Adipocyte (in vitro differentiated cells): ENCODE measurements around the gene DMD.

Experiments
- DNase-seq: peaks from one replicate; pipeline ENCODE4 v3.0.0-alpha.2; 2015; ENCODE audit warnings: low read depth
- H3K27me3 ChIP-seq: replicated peaks from 2 replicates; pipeline ENCODE4 v1.7.0; 2013; ENCODE audit warnings: mild to moderate bottlenecking, low read length, moderate library complexity; ENCODE audit not compliant: control insufficient read depth, insufficient read depth
- H3K36me3 ChIP-seq: 2 replicates; pipeline ENCODE4 v1.7.0; 2013; ENCODE audit warnings: low read length, mild to moderate bottlenecking, moderate library complexity; ENCODE audit not compliant: control insufficient read depth, insufficient read depth, severe bottlenecking
- H3K4me1 ChIP-seq: 2 replicates; pipeline ENCODE4 v1.7.0; 2013; ENCODE audit warnings: mild to moderate bottlenecking, low read length, moderate library complexity; ENCODE audit not compliant: control insufficient read depth, insufficient read depth
- H3K4me3 ChIP-seq: 2 replicates; pipeline ENCODE4 v1.7.0; 2013; ENCODE audit warnings: mild to moderate bottlenecking, low read length, moderate library complexity
- H3K9ac ChIP-seq: 2 replicates; pipeline ENCODE4 v1.7.0; 2013; ENCODE audit warnings: mild to moderate bottlenecking, low read length, moderate library complexity
- H3K9me3 ChIP-seq: 2 replicates; pipeline ENCODE4 v1.7.0; 2013; ENCODE audit warnings: mild to moderate bottlenecking, low read length, moderate library complexity; ENCODE audit not compliant: control insufficient read depth

The DMD gene

DNA sequence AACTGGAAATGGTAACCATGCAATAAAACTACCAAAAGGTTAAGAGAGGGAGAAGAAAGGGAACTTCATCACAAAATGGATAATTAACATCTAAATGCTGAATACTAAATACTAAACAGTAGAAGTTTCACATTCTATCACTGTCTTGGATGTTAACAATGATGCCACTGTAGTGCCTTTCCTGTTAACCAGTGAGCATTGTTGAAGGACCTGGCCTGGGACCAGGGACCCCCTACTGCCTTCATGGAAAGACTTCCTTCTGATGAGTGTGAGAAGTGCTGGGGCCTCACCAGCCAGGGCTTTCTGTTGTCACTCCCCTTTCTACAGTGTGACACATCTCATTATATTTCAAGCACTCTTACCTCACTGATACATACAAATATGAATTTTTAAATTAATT lies 1400.2 kb downstream of the DMD start:
- no peaks in the 10 kb centered on the region for H3K36me3 ChIP-seq
- H3K9ac ChIP-seq: no peak overlapping the region
- no peak overlapping the region for H3K4me3 ChIP-seq
- no peaks in the 10 kb centered on the region for H3K4me1 ChIP-seq
- H3K9me3 ChIP-seq: no peaks in the 10 kb centered on the region
- no peaks in the 10 kb centered on the region for H3K27me3 ChIP-seq
- no peak for DNase-seq

DNA sequence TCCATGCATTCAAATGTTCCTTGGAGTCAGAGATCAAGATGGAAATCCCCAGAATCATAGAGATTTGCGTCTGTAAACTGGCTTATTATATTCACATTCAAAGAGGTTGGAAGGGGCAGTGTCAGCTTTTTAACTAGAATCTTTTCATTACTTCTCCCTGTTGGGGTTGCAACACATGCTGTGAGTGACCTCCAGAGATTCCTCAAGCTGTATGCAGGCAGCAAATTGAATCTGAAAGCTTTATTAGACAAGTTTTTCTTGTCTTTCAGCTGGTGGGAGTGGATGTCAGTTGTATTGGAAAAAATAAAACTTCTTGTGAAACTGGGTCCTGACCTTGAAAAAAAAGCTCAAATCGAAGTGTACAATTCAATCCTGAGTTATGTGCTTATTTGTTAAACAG lies 1403.0 kb downstream of the DMD start:
- H3K36me3 ChIP-seq: no peaks in the 10 kb centered on the region
- no peaks in the 10 kb centered on the region for H3K4me1 ChIP-seq
- no peak for DNase-seq
- H3K27me3 ChIP-seq: no peaks in the 10 kb centered on the region
- no peak overlapping the region for H3K9ac ChIP-seq
- H3K4me3 ChIP-seq: no peak overlapping the region
- H3K9me3 ChIP-seq: no peaks in the 10 kb centered on the region

DNA sequence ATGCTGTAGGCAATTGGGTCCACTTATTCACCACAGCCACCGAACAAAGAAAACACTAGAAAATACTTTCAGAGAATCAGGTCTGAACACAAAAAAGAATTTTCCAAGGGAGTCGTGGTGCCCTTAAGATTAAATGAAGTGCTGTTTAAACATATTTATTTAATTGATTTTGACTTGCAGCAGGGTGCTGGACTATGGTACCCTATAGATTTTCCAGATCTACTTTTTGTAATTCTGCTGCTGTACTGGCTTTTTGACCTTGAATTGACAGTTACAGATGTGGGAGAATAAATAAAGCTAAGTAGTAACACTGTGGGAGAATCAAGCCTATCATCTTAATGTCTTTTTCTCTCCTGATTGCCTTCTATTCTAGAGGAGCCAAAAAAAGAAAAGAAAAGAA lies 1404.2 kb downstream of the DMD start:
- no peak for DNase-seq
- Histone ChIP-seq H3K27me3 (no peaks in the 10 kb centered on the region), H3K36me3 (no peaks in the 10 kb centered on the region), H3K4me3 (no peak overlapping the region), H3K9me3 (no peaks in the 10 kb centered on the region), H3K4me1 (no peaks in the 10 kb centered on the region), H3K9ac (no peak overlapping the region)

DNA sequence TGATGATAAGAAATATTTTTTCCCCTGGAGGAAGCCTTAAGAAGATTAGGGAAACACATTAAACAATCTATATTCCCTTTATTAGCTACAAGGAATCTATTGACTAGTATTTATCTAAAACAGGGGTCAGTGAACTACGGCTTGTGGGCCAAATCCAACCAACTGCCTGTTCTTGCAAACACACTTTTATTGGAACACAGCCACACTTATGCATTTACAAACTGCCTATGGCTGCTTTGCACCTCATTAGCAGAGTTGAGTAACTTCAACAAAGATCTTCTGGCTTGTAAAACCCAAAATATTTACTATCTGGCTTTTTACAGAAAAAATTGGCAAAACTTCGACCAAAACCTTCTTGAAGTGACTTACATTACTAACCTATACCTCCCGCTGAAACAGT lies 1405.6 kb downstream of the DMD start:
- Histone ChIP-seq H3K9ac (no peak overlapping the region), H3K4me3 (no peak overlapping the region), H3K36me3 (no peaks in the 10 kb centered on the region), H3K9me3 (no peaks in the 10 kb centered on the region), H3K4me1 (no peaks in the 10 kb centered on the region), H3K27me3 (no peaks in the 10 kb centered on the region)
- DNase-seq: no peak

DNA sequence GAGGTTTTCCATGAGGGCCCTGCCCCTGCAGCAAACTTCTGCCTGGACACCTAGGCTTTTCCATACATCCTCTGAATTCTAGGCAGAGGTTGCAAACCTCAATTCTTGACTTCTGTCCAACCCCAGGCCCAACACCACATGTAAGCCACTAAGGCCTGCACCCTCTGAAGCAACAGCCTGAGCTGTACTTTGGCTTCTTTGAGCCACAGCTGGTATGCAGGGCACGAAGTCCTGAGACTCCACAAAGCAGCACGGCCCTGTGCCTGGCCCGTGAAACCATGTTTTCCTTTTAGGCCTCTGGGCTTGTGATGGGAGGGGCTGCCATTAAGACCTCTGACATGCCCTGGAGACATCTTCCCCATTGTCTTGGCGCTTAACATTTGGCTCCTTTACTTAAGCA lies 1411.1 kb downstream of the DMD start:
- no peak overlapping the region for H3K9ac ChIP-seq
- H3K4me1 ChIP-seq: no peaks in the 10 kb centered on the region
- H3K36me3 ChIP-seq: no peaks in the 10 kb centered on the region
- no peak for DNase-seq
- no peaks in the 10 kb centered on the region for H3K9me3 ChIP-seq
- H3K4me3 ChIP-seq: no peak overlapping the region
- no peaks in the 10 kb centered on the region for H3K27me3 ChIP-seq

DNA sequence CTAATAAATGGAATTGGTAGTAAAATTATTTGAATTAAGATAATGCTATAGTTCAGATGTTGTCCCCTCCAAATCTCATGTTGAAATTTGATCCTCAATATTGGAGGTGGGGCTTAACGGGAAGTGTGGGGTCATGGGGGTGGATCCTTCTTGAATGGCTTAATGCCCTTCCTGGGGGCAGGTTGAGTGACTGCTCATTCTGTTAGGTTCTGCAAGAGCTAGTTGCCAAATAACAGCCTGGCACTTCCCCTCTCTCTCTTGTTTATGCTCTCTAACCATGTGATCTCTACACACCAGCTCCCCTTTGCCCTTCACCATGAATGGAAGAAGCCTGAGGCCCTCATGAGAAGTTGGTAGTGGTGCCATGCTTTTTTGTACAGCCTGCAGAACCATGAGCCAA lies 1414.7 kb downstream of the DMD start:
- H3K9ac ChIP-seq: no peak overlapping the region
- no peak overlapping the region for H3K4me3 ChIP-seq
- H3K9me3 ChIP-seq: no peaks in the 10 kb centered on the region
- H3K4me1 ChIP-seq: no peaks in the 10 kb centered on the region
- DNase-seq: no peak
- H3K36me3 ChIP-seq: no peaks in the 10 kb centered on the region
- no peaks in the 10 kb centered on the region for H3K27me3 ChIP-seq

DNA sequence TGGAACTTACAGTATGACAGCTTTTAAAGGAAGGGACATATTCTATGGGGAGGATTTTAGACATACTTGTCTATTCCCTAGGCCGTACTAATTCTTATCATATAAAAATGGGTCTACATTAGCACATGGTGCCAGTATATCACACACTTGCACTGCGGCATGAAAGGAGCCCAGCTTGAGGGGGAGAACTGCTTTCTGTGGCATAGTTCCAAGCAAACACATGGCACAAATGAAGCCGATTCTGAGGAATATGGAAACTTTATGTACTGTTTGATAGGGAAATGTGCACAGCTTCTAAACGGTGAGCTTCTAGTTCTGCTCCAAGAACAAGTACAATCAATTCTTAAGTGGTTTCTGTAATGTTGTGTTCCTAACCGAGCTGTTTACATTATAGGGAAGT lies 1463.9 kb downstream of the DMD start:
- Histone ChIP-seq H3K4me3 (no peak overlapping the region), H3K9me3 (peaks cover 2% of the 10 kb centered on the region)

DNA sequence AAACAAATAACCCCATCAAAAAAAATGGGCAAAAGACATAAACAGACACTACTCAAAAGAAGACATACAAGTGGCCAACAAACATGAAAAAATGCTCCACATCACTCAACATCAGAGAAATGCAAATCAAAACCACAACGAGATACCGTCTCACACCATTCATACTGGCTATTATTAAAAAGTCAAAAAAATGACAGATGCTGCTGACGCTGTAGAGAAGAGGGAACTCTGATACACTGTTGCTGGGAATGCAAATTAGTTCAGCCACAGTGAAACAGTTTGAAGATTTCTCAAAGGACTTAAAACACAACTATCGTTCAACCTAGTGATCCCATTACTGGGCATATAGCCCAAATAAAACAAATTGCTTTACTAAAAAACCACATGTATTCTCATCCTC lies 1468.3 kb downstream of the DMD start:
- Histone ChIP-seq H3K4me1 (no peaks in the 10 kb centered on the region), H3K4me3 (no peak overlapping the region), H3K9ac (no peak overlapping the region), H3K27me3 (no peaks in the 10 kb centered on the region), H3K9me3 (peaks cover 8% of the 10 kb centered on the region), H3K36me3 (no peaks in the 10 kb centered on the region)
- no peak for DNase-seq

More for the DNA sequence above, 1463.9 kb downstream of the DMD start:
- Histone ChIP-seq H3K36me3 (no peaks in the 10 kb centered on the region), H3K9ac (no peak overlapping the region), H3K4me1 (no peaks in the 10 kb centered on the region), H3K27me3 (no peaks in the 10 kb centered on the region)
- DNase-seq: no peak

DNA sequence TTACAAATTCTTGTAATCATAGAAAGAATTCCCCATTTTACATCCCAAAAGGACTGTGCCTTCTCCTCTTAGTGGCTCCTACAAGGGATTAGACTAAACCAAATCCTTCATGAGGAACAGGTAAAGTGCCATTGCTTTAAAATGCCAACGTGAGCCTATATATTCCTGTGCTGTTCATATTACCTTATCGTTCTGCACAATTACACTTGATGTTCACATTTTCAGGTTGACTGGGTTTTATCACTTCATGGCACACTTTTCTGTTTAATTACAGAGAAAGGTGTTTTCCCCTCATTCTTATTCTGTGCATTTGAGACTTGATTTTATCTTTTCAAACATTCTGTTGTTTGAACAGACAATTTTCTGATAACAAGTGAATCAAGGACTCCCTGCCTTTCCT lies 1493.9 kb downstream of the DMD start:
- peaks cover 4% of the 10 kb centered on the region for H3K9me3 ChIP-seq

DNA sequence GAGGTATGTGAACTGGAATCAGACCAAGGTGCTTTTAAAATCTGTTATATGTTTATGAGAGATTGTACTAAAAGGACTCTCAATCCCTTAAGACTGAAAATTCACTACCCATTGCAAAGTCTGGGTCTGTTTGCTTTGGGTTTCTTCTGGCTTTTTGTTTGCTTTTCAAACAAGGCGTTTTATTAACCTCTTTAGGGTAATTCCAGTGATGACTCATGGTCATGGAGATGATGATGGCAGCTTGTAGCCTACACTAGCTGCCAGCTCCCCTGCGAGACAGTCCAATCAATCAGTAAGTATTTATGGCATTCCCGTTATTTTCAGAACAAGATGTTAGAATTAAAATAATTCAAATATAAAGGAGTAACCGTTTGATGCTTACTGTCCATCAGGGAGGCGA lies 1495.7 kb downstream of the DMD start:
- no peak overlapping the region for H3K4me3 ChIP-seq
- H3K27me3 ChIP-seq: peaks cover 8% of the 10 kb centered on the region
- DNase-seq: no peak
- no peak overlapping the region for H3K9ac ChIP-seq
- peaks cover 4% of the 10 kb centered on the region for H3K9me3 ChIP-seq
- H3K36me3 ChIP-seq: no peaks in the 10 kb centered on the region
- H3K4me1 ChIP-seq: no peaks in the 10 kb centered on the region

More for the DNA sequence above, 1493.9 kb downstream of the DMD start:
- Histone ChIP-seq H3K27me3 (peaks cover 8% of the 10 kb centered on the region), H3K4me1 (no peaks in the 10 kb centered on the region), H3K36me3 (no peaks in the 10 kb centered on the region), H3K9ac (no peak overlapping the region), H3K4me3 (no peak overlapping the region)
- no peak for DNase-seq

DNA sequence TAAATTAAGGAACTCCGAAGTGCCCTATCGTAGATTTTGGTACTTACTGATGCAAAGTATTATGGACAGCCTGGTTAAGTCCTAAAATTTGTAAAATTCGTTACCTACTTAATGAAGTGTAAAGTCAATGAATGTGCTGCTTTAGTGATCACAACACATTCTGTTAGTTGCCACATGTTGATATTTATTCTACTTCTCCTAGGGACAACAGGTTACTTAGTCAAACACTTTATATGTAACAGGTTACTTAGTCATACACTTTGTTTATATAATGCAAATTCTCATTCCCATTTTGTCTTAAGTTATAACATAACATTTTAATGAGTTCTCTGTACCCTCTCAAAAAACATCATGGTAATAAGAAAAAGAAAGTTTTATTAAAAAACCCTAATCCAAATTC lies 1496.6 kb downstream of the DMD start:
- no peak for DNase-seq
- Histone ChIP-seq H3K36me3 (no peaks in the 10 kb centered on the region), H3K9me3 (peaks cover under 1% of the 10 kb centered on the region), H3K27me3 (peaks cover 14% of the 10 kb centered on the region), H3K4me3 (no peak overlapping the region), H3K4me1 (no peaks in the 10 kb centered on the region), H3K9ac (no peak overlapping the region)

DNA sequence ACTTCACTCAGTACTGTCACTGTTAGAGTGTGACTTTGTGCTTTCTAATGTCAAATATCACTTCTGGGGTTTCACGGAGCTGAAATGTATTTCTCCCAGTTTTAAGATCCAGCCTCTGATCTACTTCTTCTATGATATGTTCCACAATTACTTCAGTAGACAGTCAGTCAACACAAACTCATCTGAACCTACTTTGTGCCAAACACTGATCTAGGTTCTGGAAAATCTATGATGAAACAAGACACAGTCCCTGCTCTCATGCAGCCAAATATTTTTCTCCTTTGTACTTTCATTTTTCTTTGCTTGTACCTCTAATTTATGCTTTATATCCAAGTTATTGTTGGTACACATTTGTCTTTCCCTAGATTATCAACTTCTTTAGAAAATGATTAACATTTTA lies 1498.2 kb downstream of the DMD start:
- Histone ChIP-seq H3K4me1 (no peaks in the 10 kb centered on the region), H3K4me3 (no peak overlapping the region), H3K36me3 (no peaks in the 10 kb centered on the region), H3K9me3 (no peaks in the 10 kb centered on the region), H3K27me3 (peaks cover 14% of the 10 kb centered on the region), H3K9ac (no peak overlapping the region)
- no peak for DNase-seq
